Body of pancreas (tissue), 4 donors: ENCODE data around the gene ICE2.

Source experiments
- POLR2A ChIP-seq, 3 donors: fragments of 450-650 bp; IDR thresholded peaks; one replicate each; pipeline ENCODE4 v1.6.1; 2016; ENCODE audit warnings: antibody characterized with exemption in 3 of 3, mild to moderate bottlenecking in 2 of 3
- TF ChIP-seq, protein P1 (sequence below), 7 experiments: fragments of 450-650 bp in 4 of 7; fragments of 200-600 bp in 3 of 7; sonication (generic) in 3 of 7; IDR thresholded peaks; one replicate each; pipeline ENCODE4 v1.5.1; 2016 to 2019; ENCODE audit warnings: antibody characterized with exemption in 7 of 7

DNA sequence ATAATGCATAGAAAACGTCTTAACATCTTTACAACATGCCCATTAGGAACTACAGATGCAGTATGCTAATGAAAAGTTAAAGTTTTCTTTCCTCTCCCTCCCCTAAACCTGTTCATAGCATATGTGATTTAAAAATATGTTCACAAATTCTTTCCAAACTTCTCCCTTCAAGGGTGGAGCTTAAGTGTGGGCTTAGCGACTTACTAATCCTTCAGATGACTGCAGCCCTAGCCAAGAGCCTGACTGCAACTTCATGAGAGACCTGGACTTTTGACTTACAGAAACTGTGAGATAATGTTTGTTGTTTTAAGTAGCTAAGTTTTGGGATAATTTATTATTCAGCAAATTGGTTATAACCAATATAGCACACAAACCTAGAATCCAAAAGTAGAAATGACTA is 59.2 kb downstream of the ICE2 start:
- TF ChIP-seq, protein P1, sequence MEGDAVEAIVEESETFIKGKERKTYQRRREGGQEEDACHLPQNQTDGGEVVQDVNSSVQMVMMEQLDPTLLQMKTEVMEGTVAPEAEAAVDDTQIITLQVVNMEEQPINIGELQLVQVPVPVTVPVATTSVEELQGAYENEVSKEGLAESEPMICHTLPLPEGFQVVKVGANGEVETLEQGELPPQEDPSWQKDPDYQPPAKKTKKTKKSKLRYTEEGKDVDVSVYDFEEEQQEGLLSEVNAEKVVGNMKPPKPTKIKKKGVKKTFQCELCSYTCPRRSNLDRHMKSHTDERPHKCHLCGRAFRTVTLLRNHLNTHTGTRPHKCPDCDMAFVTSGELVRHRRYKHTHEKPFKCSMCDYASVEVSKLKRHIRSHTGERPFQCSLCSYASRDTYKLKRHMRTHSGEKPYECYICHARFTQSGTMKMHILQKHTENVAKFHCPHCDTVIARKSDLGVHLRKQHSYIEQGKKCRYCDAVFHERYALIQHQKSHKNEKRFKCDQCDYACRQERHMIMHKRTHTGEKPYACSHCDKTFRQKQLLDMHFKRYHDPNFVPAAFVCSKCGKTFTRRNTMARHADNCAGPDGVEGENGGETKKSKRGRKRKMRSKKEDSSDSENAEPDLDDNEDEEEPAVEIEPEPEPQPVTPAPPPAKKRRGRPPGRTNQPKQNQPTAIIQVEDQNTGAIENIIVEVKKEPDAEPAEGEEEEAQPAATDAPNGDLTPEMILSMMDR (IDR thresholded peaks at IDR 0.05) = no peak
- no peak for TF ChIP-seq POLR2A (IDR thresholded peaks at IDR 0.05)
